GM12865 (cell line): ENCODE results near the gene HELB.
A peak's percentile ranks its signal among the peaks of the same experiment; 100 is the strongest.

Experiments used
- DNase-seq: peaks from one replicate; pipeline ENCODE4 v3.0.0; 2010; ENCODE audit warnings: low read depth
- H3K4me3 ChIP-seq: 2 replicates; pipeline ENCODE4 v1.5.1; 2011; ENCODE audit warnings: mild to moderate bottlenecking, low read depth, low read length, control low read depth
- TF ChIP-seq, protein P1 (sequence below): IDR thresholded peaks from 2 replicates; pipeline ENCODE4 v1.5.1; 2011; ENCODE audit warnings: low read length, control low read depth, low read depth, inconsistent platforms; ENCODE audit not compliant: insufficient read depth; ENCODE audit errors: missing control alignments

Gene HELB

DNA sequence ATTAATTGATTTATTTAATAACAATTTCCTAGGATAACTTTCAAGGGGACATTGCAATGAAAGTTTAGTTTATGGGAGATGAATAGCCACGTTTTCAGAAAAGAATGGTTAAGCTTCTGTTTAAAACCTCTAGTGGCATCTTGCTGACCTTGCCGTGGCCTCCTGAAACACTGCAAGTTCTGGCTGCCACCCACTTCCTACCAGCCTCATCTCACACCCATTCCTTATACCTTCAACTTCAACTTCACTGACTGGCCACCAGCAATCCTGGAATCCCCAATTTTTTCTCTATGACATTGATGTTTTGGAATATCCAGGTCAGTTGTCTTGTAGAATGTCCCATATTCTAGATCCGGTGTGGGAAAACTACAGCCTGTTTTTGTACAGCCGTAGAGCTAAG, 5.2 kb upstream of the HELB start:
- no peak overlapping the region for H3K4me3 ChIP-seq
- DNase-seq: no peak
- TF ChIP-seq, protein P1, sequence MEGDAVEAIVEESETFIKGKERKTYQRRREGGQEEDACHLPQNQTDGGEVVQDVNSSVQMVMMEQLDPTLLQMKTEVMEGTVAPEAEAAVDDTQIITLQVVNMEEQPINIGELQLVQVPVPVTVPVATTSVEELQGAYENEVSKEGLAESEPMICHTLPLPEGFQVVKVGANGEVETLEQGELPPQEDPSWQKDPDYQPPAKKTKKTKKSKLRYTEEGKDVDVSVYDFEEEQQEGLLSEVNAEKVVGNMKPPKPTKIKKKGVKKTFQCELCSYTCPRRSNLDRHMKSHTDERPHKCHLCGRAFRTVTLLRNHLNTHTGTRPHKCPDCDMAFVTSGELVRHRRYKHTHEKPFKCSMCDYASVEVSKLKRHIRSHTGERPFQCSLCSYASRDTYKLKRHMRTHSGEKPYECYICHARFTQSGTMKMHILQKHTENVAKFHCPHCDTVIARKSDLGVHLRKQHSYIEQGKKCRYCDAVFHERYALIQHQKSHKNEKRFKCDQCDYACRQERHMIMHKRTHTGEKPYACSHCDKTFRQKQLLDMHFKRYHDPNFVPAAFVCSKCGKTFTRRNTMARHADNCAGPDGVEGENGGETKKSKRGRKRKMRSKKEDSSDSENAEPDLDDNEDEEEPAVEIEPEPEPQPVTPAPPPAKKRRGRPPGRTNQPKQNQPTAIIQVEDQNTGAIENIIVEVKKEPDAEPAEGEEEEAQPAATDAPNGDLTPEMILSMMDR: no peak

DNA sequence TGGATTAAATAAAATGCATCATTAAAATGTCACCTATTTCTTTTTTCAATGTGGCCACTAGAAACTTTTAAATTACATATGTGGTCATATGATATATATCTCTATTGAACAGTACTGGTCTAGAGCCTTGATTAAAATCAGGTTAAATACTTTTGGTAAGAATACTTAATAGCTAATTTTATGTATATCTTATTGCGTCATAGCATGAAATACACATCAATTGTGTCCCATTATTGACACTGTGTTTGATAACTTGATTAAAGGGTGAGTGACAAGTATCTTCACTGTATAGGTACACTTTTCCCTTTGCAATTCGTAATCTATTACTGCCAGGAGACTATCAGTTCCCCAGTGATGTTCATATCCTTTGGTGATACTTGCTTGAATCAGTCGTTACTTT, 4.4 kb upstream of the HELB start:
- TF ChIP-seq, protein P1: no peak
- H3K4me3 ChIP-seq: no peak overlapping the region
- DNase-seq: no peak

DNA sequence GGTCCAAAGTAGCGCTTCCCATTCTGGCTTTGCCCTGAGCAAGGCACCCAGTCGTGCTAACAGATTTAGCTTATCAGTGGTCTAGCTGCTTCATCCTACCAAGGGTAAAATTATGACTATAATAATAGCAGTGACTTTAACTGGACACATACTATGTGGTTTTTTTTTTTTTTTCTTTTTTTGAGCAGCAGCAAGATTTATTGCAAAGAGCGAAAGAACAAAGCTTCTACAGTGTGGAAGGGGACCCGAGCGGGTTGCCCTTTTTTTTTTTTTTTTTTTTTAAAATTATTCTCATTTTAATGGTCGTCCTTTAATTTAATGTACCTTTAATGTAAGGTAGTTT, 505 bp downstream of the HELB start:
- DNase-seq: no peak
- TF ChIP-seq, protein P1: no peak
- H3K4me3 ChIP-seq: peak overlapping the region; percentile 77

DNA sequence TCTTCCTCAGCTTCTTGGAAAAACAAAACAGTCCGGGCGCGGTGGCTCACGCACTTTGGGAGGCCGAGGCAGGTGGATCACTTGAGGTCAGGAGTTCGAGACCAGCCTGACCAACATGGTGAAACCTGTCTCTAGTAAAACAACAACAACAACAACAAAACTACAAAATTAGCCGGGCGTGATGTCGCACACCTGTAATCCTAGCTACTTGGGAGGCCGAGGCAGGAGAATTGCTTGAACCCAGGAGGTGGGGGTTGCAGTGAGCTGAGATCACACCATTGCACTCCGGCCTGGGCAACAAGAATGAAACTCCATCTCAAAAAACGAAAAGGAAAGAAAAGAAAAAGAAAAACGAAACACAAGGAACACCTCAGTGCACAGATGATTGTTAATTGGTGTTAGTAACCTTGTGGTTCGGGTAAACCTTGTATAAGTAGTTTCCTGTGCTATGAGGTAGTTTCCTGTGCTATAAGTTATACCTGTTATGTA, 1.1 kb downstream of the HELB start:
- DNase-seq: peak; percentile 60
- peak overlapping the region; percentile 77 for H3K4me3 ChIP-seq

DNA sequence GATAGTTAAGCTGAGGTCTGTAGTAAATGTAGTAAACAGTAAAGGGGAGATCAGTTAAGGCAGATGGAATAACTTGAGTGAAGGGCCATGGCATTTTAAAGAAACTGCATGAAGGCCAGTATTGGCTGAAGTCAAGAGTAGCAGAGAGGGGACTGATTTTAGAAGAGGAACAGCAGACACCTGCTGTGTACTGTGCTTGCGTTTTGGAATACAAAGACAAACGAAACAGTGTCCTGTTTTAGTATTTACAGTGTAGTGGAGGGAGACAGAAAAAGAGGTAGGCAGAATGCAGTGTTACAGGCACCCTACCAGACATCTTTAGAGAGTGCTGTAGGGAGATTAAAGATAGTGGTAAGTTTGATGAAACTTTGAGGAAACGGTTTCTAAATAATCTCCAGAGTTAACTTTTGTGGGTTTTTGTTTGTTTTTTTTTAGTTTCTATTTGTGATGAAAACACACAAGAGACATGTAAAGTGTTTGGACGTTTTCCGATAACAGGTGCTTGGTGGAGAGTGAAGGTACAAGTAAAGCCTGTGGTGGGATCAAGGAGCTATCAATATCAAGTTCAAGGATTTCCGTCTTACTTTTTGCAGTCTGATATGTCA, 2.1 kb downstream of the HELB start:
- no peak for DNase-seq
- TF ChIP-seq, protein P1: no peak
- H3K4me3 ChIP-seq: peak overlapping the region; percentile 77

GRCh38 chr12:66309606-66310005, 7.3 kb downstream of the HELB start:
- DNase-seq: no peak
- no peak overlapping the region for H3K4me3 ChIP-seq
- TF ChIP-seq, protein P1: no peak

DNA sequence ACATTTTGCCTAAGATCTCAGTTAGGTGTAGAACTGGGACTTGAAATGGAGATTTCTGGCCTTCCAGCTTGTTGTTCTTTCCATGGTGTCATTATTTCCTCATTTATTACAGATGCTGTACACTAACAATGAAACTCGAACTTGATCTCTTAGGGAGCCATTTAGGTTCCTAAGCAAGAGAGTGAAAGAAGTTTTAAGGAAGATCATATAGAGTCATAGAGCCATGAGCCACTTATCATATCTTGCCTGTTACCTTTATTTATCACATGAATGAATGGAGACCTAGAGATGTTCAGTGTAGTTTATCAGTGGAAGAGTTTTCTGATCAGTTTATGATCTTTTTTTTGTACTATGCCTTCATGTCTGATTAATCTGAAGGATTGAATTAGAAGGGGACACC, 9.9 kb downstream of the HELB start:
- no peak for DNase-seq
- TF ChIP-seq, protein P1: no peak

More for the DNA sequence above, 9.9 kb downstream of the HELB start:
- no peak overlapping the region for H3K4me3 ChIP-seq
